ENCODE data around the gene INSM2.

Gene INSM2

DNA sequence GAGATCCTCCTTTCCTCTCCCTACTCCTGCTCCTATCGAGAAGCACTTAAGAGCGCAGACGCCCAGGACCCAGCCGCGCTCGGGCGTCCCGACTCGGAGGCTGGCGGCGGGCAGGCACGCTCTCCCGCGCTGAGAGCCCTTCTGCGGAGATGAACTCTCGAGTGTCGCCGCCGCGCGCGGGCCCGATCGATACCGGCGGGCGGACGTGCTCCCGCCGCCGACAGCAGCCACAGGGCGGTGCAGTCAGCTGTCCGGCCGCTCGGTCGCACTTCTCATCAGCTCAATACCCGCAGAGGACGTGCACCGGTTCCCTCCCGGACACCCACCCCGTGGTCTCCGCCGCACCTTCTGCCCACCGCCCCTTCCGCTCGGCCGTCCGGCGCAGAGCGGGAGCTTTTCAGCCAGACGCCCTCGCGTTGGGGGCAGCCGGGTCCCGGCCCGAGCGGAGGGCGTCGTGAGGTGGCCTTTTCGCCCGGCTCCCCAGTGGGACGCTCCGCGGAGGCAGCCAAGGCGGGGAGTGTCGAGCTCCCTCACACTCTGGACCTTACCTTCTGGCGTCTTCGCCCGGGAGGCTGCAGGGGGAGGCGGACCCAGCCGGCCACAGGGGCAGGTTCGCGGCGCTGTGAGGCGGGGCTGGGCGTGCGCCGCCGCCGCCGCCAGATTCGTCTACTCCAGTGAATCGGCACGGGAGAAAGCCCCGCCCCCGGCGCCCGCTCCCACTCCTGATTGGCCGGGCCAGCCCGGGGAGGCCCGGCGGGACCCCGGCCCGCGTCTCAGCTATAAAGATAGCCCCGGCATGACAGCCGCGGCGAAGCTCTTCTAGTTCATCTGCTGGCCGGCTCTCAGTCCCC lies at the start of gene INSM2:
Gene INSM2, plus strand, starts transcription at position 808 of the 851 bp plus-strand sequence. CDS start 89 bp downstream, outside the sequence.
- DNase-seq: peak; percentile 79

DNA sequence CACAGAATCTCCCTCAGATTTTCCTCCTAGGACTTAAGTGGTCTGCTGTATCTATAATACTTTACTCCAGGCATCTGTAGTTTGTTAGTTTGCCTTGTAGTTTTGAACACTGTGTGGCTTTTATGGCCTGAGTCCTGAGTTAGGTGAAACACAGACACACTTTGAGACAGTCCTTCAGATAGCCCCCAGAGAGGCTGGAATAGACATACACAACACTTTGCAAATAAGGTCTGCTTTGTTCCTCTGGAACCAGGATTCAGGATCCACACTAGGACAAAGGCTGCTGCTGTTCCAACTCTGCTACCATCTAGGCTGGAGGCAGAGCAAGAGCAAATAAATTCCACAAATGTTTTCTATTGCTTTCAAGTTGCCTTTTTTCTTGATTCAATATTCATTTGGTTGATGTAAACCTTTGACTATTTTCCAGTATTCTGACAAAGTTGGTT lies 41.4 kb upstream of the INSM2 start:
- DNase-seq: no peak

DNA sequence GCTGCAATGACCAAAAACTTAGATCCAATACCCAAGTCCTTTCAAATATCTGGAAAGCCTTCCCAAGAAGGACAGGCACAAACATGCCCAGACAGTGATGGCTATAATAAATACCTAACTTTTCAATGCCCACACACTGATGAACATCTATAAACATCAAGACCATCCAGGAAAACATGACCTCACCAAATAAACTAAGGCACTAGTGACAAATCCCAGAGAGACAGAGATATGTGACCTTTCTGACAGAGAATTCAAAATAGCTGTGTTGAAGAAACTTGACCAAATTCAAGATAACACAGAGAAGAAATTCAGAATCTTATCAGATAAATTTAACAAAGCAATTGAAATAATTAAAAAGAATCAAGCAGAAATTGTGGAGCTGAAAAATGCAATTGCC lies 38.7 kb upstream of the INSM2 start:
- DNase-seq: no peak

- DNase-seq: no peak
Observed at GRCh38 chr14:35499180-35499579, 34.8 kb upstream of the INSM2 start.

- DNase-seq: no peak
Observed at GRCh38 chr14:35503646-35504045, 30.3 kb upstream of the INSM2 start.

GRCh38 chr14:35504260-35504659 lies 29.7 kb upstream of the INSM2 start:
- no peak for DNase-seq

- DNase-seq: no peak
Observed at GRCh38 chr14:35506461-35506860, 27.5 kb upstream of the INSM2 start.

GRCh38 chr14:35506927-35507326 lies 27.0 kb upstream of the INSM2 start:
- no peak for DNase-seq

DNA sequence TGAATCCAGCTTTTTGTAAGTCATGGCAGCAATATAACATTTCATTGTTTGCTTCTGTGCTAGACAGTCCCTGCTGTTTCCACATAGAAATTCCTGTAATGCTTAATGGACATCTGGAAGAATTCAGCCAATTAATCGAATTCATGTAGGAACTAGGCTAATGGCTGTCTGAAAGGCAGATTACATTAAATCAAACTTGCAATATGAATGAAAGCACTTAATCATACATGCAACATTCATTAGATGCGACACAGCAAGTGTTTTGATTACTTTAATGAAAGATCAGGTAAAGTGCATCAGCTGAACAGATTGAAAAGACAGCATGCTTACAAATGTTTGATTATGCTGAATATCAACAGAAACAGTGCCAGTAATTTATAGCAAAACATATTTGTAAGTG lies 24.1 kb upstream of the INSM2 start:
- DNase-seq: no peak

GRCh38 chr14:35512765-35513164 lies 21.2 kb upstream of the INSM2 start:
- DNase-seq: no peak

DNA sequence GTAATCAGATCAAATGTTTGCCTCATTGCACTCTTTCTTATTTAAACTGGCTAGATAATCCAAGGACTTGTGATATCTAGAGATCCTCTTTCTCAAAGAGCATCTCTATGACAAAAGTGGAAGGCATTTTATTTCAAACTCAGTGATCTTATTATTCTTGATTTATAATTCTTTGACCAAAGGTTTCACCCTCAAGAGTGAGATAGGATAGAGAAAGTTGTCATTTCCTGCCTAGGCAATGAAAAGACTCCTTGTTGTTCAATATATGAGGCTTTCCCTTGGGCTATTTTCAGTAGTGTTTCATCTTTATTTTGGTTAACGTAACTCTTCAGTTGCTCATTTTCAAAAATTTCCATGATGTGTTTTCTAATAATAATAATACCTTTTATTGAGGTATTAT lies 18.0 kb upstream of the INSM2 start:
- DNase-seq: no peak

DNA sequence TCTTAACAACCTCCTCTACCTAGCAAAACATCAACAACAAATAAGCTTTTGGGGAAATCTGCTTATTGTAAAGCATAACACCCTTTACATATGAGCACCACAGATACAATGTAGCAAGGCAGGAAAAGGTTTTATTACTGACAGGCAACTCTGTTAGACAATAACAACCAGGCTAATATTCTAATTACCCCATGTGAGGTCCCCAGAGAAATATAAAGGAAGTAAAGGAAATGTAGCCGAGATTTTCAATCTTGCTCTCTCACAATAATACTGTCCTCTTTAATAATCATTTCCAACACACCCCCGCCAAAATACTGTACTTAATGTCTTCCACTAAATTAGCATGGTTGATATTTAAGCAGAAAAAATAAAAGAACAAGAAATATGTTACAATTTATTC lies 14.0 kb upstream of the INSM2 start:
- no peak for DNase-seq

- DNase-seq: no peak
Observed at GRCh38 chr14:35525695-35526094, 8.3 kb upstream of the INSM2 start.

GRCh38 chr14:35526962-35527361 lies 7.0 kb upstream of the INSM2 start:
- DNase-seq: no peak

DNA sequence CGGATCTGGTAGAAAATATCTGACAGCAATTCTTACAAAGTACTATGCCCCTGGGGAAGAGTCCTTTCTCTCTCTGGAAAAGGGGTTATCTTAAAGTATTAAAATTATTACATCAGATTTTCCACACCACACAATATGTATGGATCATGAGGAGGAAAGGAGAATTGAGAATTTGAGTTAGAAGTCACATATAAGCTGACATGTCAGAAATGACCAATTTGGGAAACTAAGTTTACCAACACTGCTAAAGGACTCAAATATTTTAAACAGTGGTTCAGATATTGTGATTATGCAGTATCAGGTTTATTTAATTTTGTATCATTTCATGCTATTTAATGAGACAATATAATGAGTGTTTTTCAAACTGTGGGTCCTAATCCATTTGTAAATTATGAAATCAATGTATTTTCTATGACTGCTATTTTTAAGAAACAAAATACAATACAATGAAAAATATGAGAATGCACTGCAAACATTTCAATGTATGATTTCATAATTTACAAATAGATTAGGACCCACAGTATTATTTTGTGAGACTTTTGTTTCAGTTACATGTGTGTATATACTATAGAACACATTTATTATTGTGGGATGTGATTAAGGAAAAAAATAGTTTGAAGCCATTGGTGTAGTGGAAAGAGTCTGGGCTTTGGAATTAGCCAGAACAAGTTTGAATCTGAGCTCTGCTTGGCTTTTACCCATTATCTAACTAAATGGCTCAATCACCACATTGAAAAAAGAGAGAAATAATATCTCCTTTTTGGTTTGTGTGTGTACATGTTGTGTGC lies 1.8 kb upstream of the INSM2 start:
- DNase-seq: no peak

- peak; percentile 18 for DNase-seq
Observed at GRCh38 chr14:35532783-35533356, 1.1 kb upstream of the INSM2 start.

DNA sequence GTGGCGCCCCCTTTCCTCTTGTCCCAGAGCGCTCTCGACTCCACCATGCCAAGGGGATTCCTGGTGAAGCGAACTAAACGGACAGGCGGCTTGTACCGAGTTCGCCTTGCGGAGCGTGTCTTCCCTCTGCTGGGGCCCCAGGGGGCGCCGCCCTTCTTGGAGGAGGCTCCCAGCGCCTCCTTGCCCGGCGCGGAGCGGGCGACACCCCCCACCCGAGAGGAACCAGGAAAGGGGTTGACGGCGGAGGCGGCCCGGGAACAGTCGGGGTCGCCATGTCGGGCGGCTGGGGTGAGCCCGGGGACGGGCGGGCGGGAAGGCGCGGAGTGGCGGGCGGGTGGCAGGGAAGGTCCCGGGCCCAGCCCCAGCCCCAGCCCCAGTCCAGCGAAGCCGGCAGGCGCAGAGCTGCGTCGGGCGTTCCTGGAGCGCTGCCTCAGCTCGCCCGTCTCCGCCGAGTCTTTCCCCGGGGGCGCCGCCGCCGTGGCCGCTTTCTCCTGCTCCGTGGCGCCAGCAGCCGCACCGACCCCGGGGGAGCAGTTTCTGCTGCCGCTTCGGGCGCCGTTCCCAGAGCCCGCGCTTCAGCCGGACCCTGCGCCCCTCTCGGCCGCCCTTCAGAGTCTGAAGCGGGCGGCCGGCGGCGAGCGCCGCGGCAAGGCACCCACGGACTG lies 376 bp downstream of the INSM2 start:
- peak; percentile 14 for DNase-seq

GRCh38 chr14:35534873-35535482 lies 1.0 kb downstream of the INSM2 start:
- DNase-seq: peak; percentile 64

DNA sequence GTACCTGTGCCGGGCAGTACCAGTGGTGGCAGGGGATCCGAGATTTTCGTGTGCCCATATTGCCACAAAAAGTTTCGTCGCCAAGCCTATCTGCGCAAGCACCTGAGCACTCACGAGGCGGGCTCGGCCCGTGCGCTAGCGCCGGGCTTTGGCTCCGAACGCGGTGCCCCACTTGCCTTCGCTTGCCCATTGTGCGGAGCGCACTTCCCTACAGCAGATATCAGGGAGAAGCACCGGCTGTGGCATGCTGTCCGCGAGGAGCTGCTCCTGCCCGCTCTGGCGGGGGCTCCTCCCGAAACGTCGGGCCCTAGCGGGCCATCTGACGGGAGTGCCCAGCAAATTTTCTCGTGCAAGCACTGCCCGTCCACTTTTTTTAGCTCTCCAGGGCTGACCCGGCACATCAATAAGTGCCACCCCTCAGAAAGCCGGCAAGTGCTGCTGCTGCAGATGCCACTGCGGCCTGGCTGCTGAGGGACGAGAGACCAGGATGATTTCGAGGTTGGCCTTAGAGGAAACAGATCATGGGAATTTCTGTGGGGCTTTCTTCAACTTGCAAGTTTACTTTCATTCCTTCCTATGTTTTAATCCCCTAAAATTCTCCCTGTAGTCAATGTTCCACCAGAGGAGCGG lies 1.6 kb downstream of the INSM2 start:
- DNase-seq: no peak

DNA sequence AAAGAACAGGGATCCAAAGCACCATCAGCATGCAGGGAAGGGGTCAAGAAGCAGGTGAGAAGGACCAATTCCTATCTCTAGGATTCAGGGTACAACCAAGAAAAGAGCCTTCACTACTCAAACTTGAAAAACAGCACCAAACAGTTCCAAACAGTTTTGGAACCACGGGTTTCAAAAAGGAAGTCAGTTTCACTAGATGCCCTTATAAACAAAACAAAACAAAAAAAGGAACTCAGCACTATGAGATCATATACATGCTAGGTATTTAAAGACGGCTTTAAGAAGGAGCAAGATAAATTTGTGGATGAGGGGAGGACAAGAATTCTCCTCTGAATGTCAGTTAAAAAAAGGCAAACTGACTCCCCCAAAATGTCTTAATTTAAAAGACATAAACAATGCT lies 6.0 kb downstream of the INSM2 start:
- DNase-seq: no peak

DNA sequence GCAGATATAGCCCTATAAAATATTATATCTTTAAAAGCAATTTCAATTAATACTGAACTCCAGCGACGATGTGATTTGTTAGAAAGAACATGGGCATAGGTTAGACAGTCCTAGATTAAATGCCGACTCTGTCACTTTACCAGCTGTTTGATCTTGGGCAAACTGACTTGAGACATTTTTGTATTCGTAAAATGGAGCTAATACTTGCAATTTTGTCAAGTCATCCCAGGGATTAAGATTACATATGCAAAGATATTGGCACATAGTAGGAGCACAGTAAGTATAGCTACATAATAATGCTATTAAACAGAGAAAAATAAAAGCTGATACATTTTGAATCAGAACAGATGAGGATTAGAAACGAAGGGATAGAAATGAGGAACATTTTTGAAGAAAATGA lies 9.0 kb downstream of the INSM2 start:
- no peak for DNase-seq

GRCh38 chr14:35549551-35549950 lies 15.6 kb downstream of the INSM2 start:
- DNase-seq: no peak

Data from activated CD4-positive, alpha-beta T cell treated with anti-CD3 and anti-CD28 coated beads, Interleukin-2, amount 50 U/mL, for 16 hours (primary cell).